ENCODE results near the gene AGBL1.

GRCh38 chr15:86857701-86858100 is 778.0 kb downstream of the AGBL1 start:
- TF ChIP-seq CTCF (IDR thresholded peaks at IDR 0.05): no peak
- no peak for TF ChIP-seq EZH2 (IDR thresholded peaks at IDR 0.05; ENCODE audit: borderline replicate concordance, insufficient read depth, low read depth, low read length, poor library complexity, severe bottlenecking)

Measured in B cell (primary cell).